Raji (cell line): Measurements from ENCODE around the gene ITGA5.
A peak's percentile ranks its signal among the peaks of the same experiment; 100 is the strongest.

Source experiments
- POLR2A ChIP-seq: IDR thresholded peaks from 2 replicates; pipeline ENCODE4 v1.6.1; 2011; ENCODE audit warnings: low read depth, low read length, control low read depth; ENCODE audit not compliant: insufficient read depth

Gene ITGA5

DNA sequence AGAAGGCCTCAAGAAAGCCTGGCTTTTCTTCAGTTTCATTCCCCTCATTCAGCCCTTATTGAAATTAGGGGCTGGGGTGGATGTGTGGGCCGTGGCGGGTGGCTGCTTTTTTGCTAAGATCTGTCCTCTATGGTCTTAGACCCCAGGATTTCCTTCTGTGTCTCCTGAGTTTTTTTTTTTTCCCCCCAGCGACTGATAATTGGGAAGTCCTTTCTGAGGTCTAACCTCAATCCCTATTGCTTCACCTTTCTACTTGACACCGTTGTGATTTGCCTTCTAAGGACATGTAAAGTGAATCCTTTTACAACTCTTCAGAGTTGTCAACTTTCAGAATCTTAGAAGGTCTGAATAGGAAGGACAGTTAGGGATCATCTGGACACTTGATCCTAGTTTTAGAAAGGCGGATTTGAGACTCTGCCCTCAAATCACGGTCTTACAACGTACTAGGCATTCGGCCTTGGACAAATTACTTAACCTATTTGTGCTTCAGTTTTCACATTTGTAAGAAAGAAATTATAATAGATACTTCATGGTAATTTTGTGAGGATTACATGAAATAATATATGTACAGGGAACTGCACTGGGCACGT lies 59.2 kb downstream of the ITGA5 start:
- no peak; the same call in 1 of the 2 replicates for TF ChIP-seq POLR2A

DNA sequence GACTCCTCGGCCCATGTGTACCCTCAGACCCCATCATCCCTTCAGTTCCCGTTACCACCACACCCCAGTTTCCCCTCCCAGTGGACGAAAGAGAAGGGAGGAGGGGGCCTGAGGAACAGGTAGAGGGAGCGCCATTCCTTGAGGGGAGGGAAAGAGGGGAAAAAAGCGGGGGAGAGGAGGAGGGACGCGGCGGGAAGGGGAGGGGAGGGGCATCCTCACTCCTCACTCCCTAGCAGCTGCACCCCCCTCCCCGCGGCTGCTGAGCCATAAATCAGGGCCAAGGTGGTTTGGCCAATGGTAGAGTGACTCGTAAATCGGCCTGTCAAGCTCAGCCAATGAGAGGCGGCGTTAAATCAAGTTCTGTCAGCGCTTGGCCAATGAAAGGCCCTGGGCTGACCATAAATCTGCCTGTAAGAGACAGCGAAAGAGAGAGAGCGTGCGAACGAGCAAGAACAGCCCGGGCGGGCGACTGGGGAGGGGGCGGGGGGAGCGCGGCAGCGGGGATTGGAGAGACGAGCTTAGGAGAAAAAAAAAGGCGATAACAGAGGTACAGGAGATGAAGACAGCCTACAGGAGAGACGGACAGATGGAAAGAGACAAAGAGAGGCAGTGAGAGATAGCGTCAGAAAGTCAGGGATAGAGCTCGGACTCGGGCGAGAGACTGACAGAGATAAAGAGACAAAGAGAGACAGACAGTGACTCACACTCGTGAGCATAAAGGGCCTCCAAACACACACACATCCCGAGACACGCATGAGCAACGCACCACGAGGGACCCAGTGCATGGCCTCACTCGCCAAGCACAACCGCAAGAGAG lies 59.9 kb downstream of the ITGA5 start:
- peak; percentile 40 for TF ChIP-seq POLR2A

- peak; percentile 47 for TF ChIP-seq POLR2A
Observed at GRCh38 chr12:54358191-54358944, 60.7 kb downstream of the ITGA5 start.

- no peak for TF ChIP-seq POLR2A
Observed at GRCh38 chr12:54357506-54358190, 61.4 kb downstream of the ITGA5 start.

DNA sequence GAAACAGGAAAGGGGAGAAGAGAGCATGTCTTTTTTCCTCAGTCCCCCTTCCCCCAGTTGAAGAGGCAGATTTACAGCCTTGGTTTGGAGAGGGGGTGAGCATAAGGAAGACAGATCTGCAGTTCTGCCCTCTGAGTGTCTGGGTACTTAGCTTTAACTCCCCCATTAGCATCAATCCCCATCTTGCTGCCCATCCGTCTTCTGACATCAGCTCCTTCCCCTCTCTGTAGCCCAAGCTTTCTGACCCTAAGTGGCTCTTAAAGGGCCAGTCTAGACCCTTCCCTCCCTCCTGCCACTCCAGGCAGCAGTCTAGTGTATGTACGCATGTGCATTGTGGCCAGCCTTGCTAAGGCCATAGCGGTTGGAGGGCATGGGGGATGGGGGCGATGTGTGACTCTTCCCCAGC lies 62.1 kb downstream of the ITGA5 start:
- TF ChIP-seq POLR2A = no peak

DNA sequence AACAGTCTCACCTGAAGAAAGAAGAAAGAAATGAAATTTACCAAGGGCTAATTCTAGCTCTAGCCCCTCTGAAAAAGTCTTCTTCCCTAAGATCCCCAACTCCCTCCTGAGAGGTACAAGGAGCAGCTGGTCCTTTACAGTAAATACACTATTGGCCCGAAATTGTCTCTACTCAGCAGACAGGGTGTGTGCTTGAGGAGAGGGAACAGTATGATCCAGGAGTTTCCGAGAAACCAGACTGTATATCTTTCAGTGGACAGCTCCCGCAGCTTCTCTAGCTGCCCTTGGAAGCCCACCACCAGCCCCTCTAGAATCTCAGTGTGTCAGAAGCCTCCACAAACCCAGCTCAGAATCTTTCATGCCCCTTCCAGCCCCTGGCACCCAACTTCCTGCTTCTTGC lies 62.8 kb downstream of the ITGA5 start:
- no peak for TF ChIP-seq POLR2A

DNA sequence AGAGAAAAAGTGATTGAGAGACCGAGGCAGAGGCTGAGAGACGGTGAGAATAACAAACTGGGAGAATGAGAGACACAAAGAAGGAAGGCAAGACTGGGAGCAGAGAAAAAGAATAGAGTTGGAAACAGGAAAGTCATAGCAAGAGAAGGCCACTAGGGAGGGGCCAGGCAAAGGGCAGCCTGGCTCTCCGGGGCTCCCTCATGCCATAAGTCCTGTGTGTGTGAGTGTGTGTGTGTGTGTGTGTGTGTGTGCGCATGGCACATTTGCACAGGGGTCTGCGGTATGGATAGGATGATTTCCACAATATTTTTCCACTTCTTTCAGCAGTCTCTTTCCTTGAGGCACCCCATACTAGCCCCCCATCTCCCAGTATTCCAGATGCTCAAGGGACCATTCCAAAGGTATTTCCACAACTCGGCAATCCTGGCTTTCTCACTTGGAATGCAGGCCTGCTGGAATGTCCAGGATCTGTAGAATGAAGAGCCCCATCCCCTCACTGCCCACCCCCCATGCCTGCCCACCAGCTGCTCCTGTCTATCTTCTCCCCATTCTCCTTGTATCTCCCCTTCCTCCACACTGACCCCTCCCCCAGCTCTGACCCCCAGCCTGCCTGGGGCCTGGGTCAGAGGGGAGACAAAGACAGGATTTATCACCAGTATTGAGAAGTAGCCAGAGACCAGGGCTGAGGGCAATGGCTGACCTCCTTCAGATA lies 63.8 kb downstream of the ITGA5 start:
- no peak for TF ChIP-seq POLR2A

DNA sequence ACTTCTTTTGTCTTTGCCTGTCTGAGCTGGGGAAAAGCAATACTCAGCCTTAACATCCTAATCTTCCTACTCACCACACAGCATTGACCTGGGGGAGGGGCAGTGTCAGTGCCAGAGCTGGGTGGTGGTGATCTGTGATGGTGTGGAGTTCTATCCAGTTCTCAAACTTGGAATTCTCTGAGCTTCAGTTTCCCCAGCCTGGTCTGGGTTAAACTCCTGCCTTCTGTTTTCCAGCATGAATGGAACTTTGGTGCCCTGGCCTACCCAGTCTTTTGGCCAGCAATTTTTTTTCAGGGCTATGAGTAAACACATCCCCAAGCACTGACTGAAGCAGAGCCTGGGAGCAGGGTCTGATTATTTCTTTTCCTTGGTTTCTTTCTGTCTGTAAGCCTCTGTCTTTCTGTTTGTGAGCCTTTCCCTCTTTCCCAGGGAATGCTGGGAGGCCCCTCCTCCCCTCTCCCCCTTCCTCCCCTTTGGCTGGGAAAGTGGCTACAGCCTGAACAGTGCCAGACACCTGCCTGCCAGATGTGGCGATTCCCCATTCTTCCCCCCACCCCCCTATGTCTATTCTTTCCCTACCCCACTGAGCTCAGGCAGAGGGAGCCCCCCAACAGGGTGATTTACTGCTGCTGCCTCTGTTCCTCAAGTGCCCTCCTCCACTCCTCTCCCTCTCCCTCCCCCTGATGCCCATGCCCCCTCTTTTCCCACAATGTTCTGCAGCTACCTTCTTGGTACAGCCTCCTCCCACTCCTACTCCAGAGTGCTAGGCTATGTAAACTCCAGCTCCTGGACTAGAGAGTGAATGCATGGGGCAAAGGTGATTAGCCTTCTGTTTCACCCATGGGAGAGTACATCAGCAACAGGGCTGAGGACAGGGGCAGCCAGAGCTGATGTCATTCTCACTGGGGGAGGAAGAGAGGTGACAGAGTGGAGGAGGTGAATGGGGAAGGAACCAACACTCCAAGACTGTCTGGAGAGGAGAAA lies 65.9 kb downstream of the ITGA5 start:
- no peak for TF ChIP-seq POLR2A

DNA sequence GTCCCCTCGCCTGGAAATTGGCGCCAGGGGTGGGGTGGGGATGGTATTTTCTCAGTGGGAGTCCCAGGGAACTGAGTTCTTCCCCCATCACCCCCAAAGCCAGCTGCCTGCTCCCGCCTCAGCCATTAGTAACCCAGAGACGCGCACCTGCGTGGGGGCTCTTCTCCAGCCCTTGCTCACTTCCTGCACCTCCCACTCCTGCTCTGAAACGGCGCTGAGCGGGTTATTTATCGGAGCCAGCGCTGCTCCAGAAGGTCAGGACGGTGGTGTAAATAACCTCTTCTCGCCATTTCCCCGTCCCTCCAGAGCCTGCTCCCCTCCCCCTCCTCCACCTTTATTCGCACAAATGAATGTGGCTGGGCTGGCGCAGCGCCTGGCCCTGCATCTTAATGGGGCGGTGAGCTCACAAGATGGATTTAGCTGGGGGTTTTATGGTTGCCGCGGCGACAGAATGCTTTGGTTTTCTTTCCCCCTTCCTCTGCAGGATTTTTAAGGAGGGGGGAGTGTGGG lies 67.0 kb downstream of the ITGA5 start:
- TF ChIP-seq POLR2A = no peak

- TF ChIP-seq POLR2A = no peak
Observed at GRCh38 chr12:54351341-54351740, 67.7 kb downstream of the ITGA5 start.

DNA sequence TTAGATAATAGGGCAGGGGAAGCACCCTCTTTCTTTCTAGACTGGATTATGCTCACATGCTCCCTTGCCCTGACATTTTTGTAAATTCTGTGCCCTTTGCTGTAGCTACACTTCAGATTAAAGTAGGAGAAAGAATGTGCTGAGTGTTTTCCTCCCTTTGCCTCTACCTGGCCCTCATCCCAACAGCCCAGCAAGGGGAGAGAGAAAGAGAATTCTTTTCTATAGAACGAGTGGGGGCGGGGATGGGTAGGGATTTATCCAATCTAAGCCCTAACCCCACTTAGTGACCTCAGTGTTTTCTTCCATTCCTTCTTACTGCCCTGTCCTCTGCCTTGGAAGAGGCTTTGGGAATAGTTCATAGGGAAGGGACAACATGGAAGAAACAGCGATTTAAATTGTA lies 68.3 kb downstream of the ITGA5 start:
- TF ChIP-seq POLR2A = no peak

DNA sequence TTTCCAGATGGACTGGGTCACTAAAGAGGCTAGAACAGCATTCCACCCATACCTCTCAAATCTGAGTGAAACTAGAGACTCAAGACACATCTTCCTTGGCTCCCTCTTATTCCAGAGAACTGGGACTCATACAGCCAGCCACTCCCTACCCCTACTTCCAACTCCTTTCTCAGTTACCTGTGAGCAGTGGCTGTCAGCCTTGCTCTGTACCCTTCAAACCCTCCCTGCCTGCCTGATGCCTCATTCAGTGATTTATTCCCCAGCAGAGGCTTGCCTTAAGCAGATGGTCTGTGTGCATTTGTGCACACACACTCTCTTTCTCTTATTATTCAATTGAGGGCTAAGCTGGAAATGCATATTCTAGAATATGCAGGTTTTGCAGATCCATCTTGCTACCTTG lies 69.4 kb downstream of the ITGA5 start:
- TF ChIP-seq POLR2A = no peak

GRCh38 chr12:54349036-54349435 lies 70.0 kb downstream of the ITGA5 start:
- TF ChIP-seq POLR2A = no peak
